HFFc6 (cell line): ENCODE results near the gene NR3C2. TPM values are rescaled to one million over a fixed set of nuclear protein-coding genes. Genes with fewer than 3 reads are reported as not detected.
"Not testable (repeated sequence)": the region's sequence is repeated elsewhere in the genome, so short reads cannot be mapped to it uniquely, and the experiment has no call there.

Experiments used
- DNase-seq: peaks from one replicate; pipeline ENCODE4 v3.0.0-alpha.2; 2018
- H3K27ac Mint-ChIP-seq: 2 replicates; pipeline ENCODE4 v1.8.0; 2020; ENCODE audit warnings: mild to moderate bottlenecking, mixed read lengths
- H3K27me3 Mint-ChIP-seq: 2 replicates; pipeline ENCODE4 v1.8.0; 2021; ENCODE audit warnings: mild to moderate bottlenecking, moderate library complexity, mixed read lengths; ENCODE audit not compliant: insufficient read depth
- H3K36me3 Mint-ChIP-seq: 2 replicates; pipeline ENCODE4 v1.8.0; 2021; ENCODE audit warnings: low read depth, mixed read lengths
- H3K4me1 Mint-ChIP-seq: 2 replicates; pipeline ENCODE4 v1.8.0; 2020; ENCODE audit warnings: low read depth, mixed read lengths
- H3K4me3 Mint-ChIP-seq: 2 replicates; pipeline ENCODE4 v1.8.0; 2020; ENCODE audit warnings: mild to moderate bottlenecking, moderate library complexity, mixed read lengths
- H3K9me3 Mint-ChIP-seq: 2 replicates; pipeline ENCODE4 v1.8.0; 2020; ENCODE audit warnings: mild to moderate bottlenecking, mixed read lengths
- total RNA-seq, 6 experiments: library from RNA; stranded (reverse); fragmentation: NEBNext Ultra II Directional; extraction: Animal tissue kit (Norgen Biotek cat#: 25700); gene quantifications; 2 replicates in 1 of 6; 3 replicates in 5 of 6; pipeline ENCODE4 v1.2.3, GENCODE V29; 2021
- TF ChIP-seq, protein P1 (sequence below): fragments of 200-600 bp; sonication (generic); IDR thresholded peaks from 2 replicates; pipeline ENCODE4 v1.5.0; 2021; ENCODE audit warnings: antibody characterized with exemption, mild to moderate bottlenecking

The NR3C2 gene
- total RNA-seq, 6 experiments from 2014 or later = 0.07 to 0.26 (median 0.11) TPM

DNA sequence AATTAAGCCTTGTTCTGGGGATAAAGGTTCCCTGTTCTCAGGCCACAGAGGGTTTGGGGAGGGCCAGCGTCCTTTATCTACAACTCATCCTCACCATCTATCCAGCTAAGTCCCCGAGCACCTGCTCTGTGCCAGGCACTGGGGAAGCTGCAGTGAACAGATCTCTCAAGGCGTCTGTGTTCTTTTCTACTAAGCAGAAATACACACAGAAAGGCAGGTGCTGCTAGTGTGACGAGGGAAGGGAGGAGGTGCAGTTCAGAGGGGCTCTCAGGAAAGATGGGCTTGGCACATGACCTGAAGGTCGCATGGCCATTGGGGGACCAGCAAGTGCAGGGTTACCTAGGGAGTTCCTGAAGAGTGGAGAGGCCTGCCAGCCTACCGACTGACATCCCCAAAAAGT, 352.2 kb downstream of the NR3C2 start:
- Mint-ChIP-seq H3K4me3 (no peak overlapping the region), H3K27me3 (peaks cover 3% of the 10 kb centered on the region), H3K36me3 (no peaks in the 10 kb centered on the region)

DNA sequence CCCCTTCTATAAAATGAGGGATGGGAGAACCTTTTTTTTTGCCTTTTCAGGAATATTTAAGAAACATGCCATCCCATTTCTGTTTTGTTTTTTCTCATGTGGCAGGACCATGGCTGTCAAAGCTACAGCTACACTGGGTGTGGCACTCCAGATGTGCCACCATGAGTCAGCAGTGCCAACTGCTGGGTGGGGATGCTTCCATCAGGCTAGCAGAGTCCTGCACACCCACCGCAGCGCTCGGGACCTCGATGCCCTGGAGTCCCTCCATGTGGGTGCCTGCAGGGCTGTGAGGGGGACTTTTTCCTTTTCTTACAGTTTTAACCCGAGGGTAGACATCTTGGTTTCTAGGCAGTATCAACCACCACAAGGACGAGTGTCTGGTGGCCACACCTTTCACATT, 352.6 kb downstream of the NR3C2 start:
- Mint-ChIP-seq H3K27me3 (peaks cover 3% of the 10 kb centered on the region), H3K4me1 (no peaks in the 10 kb centered on the region), H3K36me3 (no peaks in the 10 kb centered on the region), H3K9me3 (peaks cover 7% of the 10 kb centered on the region), H3K4me3 (no peak overlapping the region), H3K27ac (no peak overlapping the region)
- TF ChIP-seq, protein P1, sequence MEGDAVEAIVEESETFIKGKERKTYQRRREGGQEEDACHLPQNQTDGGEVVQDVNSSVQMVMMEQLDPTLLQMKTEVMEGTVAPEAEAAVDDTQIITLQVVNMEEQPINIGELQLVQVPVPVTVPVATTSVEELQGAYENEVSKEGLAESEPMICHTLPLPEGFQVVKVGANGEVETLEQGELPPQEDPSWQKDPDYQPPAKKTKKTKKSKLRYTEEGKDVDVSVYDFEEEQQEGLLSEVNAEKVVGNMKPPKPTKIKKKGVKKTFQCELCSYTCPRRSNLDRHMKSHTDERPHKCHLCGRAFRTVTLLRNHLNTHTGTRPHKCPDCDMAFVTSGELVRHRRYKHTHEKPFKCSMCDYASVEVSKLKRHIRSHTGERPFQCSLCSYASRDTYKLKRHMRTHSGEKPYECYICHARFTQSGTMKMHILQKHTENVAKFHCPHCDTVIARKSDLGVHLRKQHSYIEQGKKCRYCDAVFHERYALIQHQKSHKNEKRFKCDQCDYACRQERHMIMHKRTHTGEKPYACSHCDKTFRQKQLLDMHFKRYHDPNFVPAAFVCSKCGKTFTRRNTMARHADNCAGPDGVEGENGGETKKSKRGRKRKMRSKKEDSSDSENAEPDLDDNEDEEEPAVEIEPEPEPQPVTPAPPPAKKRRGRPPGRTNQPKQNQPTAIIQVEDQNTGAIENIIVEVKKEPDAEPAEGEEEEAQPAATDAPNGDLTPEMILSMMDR = no peak
- DNase-seq = no peak

More for the DNA sequence above, 352.2 kb downstream of the NR3C2 start:
- DNase-seq = no peak
- TF ChIP-seq, protein P1 = no peak
- no peaks in the 10 kb centered on the region for H3K4me1 Mint-ChIP-seq
- H3K9me3 Mint-ChIP-seq = peaks cover 4% of the 10 kb centered on the region; the same call in 1 of the 2 replicates
- no peak overlapping the region for H3K27ac Mint-ChIP-seq

DNA sequence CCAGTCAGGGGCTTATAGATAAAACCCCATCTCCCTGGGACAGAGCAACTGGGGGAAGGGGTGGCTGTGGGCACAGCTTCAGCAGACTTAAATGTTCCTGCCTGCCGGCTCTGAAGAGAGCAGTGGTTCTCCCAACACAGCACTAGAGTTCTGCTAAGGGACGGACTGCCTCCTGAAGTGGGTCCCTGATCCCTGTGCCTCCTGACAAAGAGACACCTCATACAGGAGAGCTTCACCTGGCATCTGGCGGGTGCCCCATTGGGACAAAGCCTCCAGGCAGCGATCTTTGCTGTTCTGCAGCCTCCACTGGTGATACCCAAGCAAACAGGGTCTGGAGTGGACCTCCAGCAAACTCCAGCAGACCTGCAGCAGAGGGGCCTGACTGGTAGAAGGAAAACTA, 359.1 kb downstream of the NR3C2 start:
- peaks cover 38% of the 10 kb centered on the region for H3K36me3 Mint-ChIP-seq
- not testable (repeated sequence) for H3K27me3 Mint-ChIP-seq, DNase-seq

DNA sequence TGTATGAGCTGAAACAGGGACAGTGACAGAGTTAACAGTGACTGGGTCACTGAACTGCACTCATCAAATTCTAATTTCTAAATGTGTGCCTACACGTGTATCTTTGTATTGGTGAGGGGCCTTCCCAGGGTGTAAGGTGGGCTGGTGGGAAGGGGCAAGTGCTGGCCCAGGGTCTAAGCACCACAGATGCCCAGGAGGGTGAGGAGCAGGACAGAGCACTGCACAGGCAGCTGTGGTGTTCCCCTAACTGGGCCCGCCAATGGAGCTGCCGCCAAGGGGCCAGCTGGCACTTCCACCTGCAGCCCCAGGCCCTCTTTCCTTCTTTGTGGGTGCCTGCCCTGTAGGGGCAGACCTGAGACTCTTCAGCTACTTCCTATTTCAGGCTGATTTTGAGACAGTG, 360.5 kb downstream of the NR3C2 start:
- Mint-ChIP-seq H3K36me3 (peaks cover 46% of the 10 kb centered on the region), H3K4me1 (peaks cover 3% of the 10 kb centered on the region; the same call in 1 of the 2 replicates), H3K9me3 (peaks cover 10% of the 10 kb centered on the region), H3K27me3 (peaks cover 9% of the 10 kb centered on the region), H3K4me3 (no peak overlapping the region), H3K27ac (no peak overlapping the region)
- TF ChIP-seq, protein P1 = no peak
- no peak for DNase-seq

More for the DNA sequence above, 359.1 kb downstream of the NR3C2 start:
- H3K9me3 Mint-ChIP-seq, H3K4me1 Mint-ChIP-seq, H3K4me3 Mint-ChIP-seq, H3K27ac Mint-ChIP-seq: not testable (repeated sequence)

DNA sequence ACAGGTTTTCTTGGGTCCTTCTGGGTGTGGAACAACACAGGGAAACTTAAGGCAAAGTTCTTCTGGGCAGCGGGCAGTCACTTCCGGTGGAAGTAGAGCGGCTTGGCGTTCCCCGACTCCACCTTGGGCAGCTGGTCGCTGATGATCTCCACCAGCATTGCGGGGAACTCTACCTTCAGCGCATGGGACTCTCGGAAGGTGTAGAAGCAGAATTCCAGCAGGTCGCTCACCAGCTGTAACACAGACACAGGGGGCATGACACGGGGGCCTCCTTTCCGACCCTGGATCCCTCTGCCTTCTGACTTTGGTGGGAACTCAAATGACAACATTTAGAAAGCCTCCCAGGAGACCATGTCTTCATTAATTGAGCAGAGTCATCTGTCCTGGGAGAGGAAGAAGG, 360.9 kb downstream of the NR3C2 start:
- Mint-ChIP-seq H3K9me3 (peaks cover 10% of the 10 kb centered on the region), H3K27ac (no peak overlapping the region), H3K27me3 (peaks cover 9% of the 10 kb centered on the region), H3K4me3 (no peak overlapping the region), H3K36me3 (peaks cover 51% of the 10 kb centered on the region), H3K4me1 (peaks cover 8% of the 10 kb centered on the region; the same call in 1 of the 2 replicates)
- TF ChIP-seq, protein P1 = no peak
- DNase-seq = no peak

DNA sequence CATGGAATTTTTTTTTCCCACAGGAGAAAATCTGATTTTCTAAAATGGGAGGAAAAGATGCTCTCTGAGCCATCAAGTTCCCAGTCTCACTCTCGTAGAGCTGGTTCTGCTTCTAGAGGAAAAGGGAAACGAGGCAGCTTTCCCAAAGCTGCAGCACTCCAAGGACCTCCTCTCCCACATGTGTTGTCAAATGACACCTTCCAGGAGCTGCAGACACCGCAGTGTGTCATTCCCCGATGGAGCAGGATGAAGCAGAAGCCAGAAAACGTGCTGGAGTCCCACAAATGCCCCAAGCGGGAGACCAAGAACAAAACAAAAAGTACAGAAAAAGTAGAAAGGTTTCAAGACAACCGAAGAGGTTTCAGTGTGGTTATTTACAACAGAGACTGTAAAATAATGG, 362.3 kb downstream of the NR3C2 start:
- Mint-ChIP-seq H3K4me3 (no peak overlapping the region), H3K9me3 (peaks cover 11% of the 10 kb centered on the region), H3K27me3 (peaks cover 5% of the 10 kb centered on the region), H3K27ac (no peak overlapping the region), H3K36me3 (peaks cover 64% of the 10 kb centered on the region), H3K4me1 (peaks cover 17% of the 10 kb centered on the region; the same call in 1 of the 2 replicates)
- DNase-seq = no peak
- TF ChIP-seq, protein P1 = no peak
